Measurements from ENCODE around the gene SV2C.

SV2C gene

GRCh38 chr5:76257225-76257833, 174.1 kb downstream of the SV2C start:
- no peaks in the 10 kb centered on the region for H3F3A ChIP-seq (ENCODE audit: insufficient read depth, low read length)
- no peak overlapping the region for H3K4me2 ChIP-seq (ENCODE audit: low read depth, low read length)
- no peak overlapping the region for H2AFZ ChIP-seq (ENCODE audit: low read length)
- DNase-seq: no peak
- no peaks in the 10 kb centered on the region for H4K20me1 ChIP-seq (ENCODE audit: insufficient read depth, low read length)
- no peaks in the 10 kb centered on the region for H3K9me2 ChIP-seq (replicated peaks; ENCODE audit: insufficient read depth, low read length)
- H3K9ac ChIP-seq (ENCODE audit: low read length): no peak overlapping the region
- no peaks in the 10 kb centered on the region for H3K36me3 ChIP-seq (replicated peaks; ENCODE audit: insufficient read depth, low read length)
- no peak overlapping the region for H3K4me3 ChIP-seq (ENCODE audit: low read length)
- no peaks in the 10 kb centered on the region for H3K9me3 ChIP-seq (replicated peaks; ENCODE audit: insufficient read depth, low read length)
- no peaks in the 10 kb centered on the region; the same call in 1 of the 2 replicates for H3K4me1 ChIP-seq (ENCODE audit: low read length)
- H3K79me2 ChIP-seq (ENCODE audit: low read length): no peaks in the 10 kb centered on the region
- no peak overlapping the region for H3K27ac ChIP-seq (ENCODE audit: low read length)
- no peaks in the 10 kb centered on the region for H3K27me3 ChIP-seq (replicated peaks; ENCODE audit: insufficient read depth, low read length)
- TF ChIP-seq EZH2phosphoT487 (IDR thresholded peaks at IDR 0.05; ENCODE audit: low read length): no peak
- TF ChIP-seq CTCF (IDR thresholded peaks at IDR 0.05; ENCODE audit: low read length): no peak
- no peak for TF ChIP-seq EZH2 (optimal IDR thresholded peaks at IDR 0.05; ENCODE audit: low read depth, low read length)

- Histone ChIP-seq H3F3A (ENCODE audit: insufficient read depth, low read length) (no peaks in the 10 kb centered on the region), H3K4me3 (ENCODE audit: low read length) (no peak overlapping the region), H4K20me1 (ENCODE audit: insufficient read depth, low read length) (no peaks in the 10 kb centered on the region), H3K9ac (ENCODE audit: low read length) (no peak overlapping the region), H3K4me1 (ENCODE audit: low read length) (no peaks in the 10 kb centered on the region; the same call in 1 of the 2 replicates), H3K79me2 (ENCODE audit: low read length) (no peaks in the 10 kb centered on the region), H2AFZ (ENCODE audit: low read length) (no peak overlapping the region), H3K36me3 (replicated peaks; ENCODE audit: insufficient read depth, low read length) (no peaks in the 10 kb centered on the region), H3K4me2 (ENCODE audit: low read depth, low read length) (no peak overlapping the region), H3K9me2 (replicated peaks; ENCODE audit: insufficient read depth, low read length) (no peaks in the 10 kb centered on the region), H3K27me3 (replicated peaks; ENCODE audit: insufficient read depth, low read length) (no peaks in the 10 kb centered on the region), H3K27ac (ENCODE audit: low read length) (no peak overlapping the region), H3K9me3 (replicated peaks; ENCODE audit: insufficient read depth, low read length) (no peaks in the 10 kb centered on the region)
- TF ChIP-seq CTCF (IDR thresholded peaks at IDR 0.05; ENCODE audit: low read length): no peak
- no peak for TF ChIP-seq EZH2phosphoT487 (IDR thresholded peaks at IDR 0.05; ENCODE audit: low read length)
- no peak for TF ChIP-seq EZH2 (optimal IDR thresholded peaks at IDR 0.05; ENCODE audit: low read depth, low read length)
- no peak for DNase-seq
These were observed 174.7 kb downstream of the SV2C start for GRCh38 chr5:76257897-76258296.

GRCh38 chr5:76264681-76265080, 181.5 kb downstream of the SV2C start:
- no peaks in the 10 kb centered on the region for H3F3A ChIP-seq (ENCODE audit: insufficient read depth, low read length)
- H3K9ac ChIP-seq (ENCODE audit: low read length): no peak overlapping the region
- H2AFZ ChIP-seq (ENCODE audit: low read length): no peak overlapping the region
- no peak overlapping the region for H3K4me2 ChIP-seq (ENCODE audit: low read depth, low read length)
- no peaks in the 10 kb centered on the region for H3K27me3 ChIP-seq (replicated peaks; ENCODE audit: insufficient read depth, low read length)
- no peak overlapping the region for H3K27ac ChIP-seq (ENCODE audit: low read length)
- TF ChIP-seq CTCF (IDR thresholded peaks at IDR 0.05; ENCODE audit: low read length) (no peak), EZH2 (optimal IDR thresholded peaks at IDR 0.05; ENCODE audit: low read depth, low read length) (no peak), EZH2phosphoT487 (IDR thresholded peaks at IDR 0.05; ENCODE audit: low read length) (no peak)
- H4K20me1 ChIP-seq (ENCODE audit: insufficient read depth, low read length): no peaks in the 10 kb centered on the region
- no peaks in the 10 kb centered on the region for H3K9me2 ChIP-seq (replicated peaks; ENCODE audit: insufficient read depth, low read length)
- H3K4me1 ChIP-seq (ENCODE audit: low read length): no peaks in the 10 kb centered on the region
- no peaks in the 10 kb centered on the region for H3K36me3 ChIP-seq (replicated peaks; ENCODE audit: insufficient read depth, low read length)
- no peak for DNase-seq
- no peaks in the 10 kb centered on the region for H3K9me3 ChIP-seq (replicated peaks; ENCODE audit: insufficient read depth, low read length)
- H3K79me2 ChIP-seq (ENCODE audit: low read length): no peaks in the 10 kb centered on the region
- H3K4me3 ChIP-seq (ENCODE audit: low read length): no peak overlapping the region
